Measurements from ENCODE around the gene STX3. TPM values are rescaled to one million over a fixed set of nuclear protein-coding genes. Genes with fewer than 3 reads are reported as not detected.
"Not testable (repeated sequence)": the region's sequence is repeated elsewhere in the genome, so short reads cannot be mapped to it uniquely, and the experiment has no call there.

The STX3 gene
- total RNA-seq, 1 donor from 2014 or later = 2.6 TPM

DNA sequence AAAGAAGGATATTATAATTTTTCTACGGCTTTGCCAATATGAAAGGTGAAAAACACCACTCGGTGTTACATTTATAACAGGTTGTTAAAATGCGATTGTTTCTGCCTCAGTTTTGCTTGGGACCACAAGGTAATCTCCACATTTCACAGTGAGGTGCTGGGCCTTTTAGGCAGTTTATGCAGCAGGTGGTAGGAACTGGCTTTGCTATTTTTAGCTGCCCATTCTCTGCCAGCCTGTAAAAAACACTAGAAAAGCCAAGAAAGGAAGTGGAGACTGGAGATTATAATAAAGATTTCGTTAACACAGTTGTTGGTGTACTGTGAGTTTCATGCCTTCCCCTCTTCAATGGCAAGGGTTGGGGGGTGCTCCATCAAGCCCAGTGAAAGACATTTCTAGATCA is 63.4 kb downstream of the STX3 start:
- no peak overlapping the region for H3K4me3 ChIP-seq (ENCODE audit: low read length in 3 of 3)
- H3K4me1 ChIP-seq (ENCODE audit: control insufficient read depth in 3 of 3, insufficient read depth in 3 of 3, low read length in 3 of 3) = no peaks in the 10 kb centered on the region
- no peaks in the 10 kb centered on the region for H3K36me3 ChIP-seq (ENCODE audit: control insufficient read depth in 3 of 3, insufficient read depth in 3 of 3, low read length in 3 of 3)
- no peak overlapping the region for H3K27ac ChIP-seq (ENCODE audit: low read depth, low read length)
- H3K9ac ChIP-seq (ENCODE audit: low read depth in 1 of 3, low read length in 3 of 3) = no peak overlapping the region
- H3K9me3 ChIP-seq (ENCODE audit: control insufficient read depth in 3 of 3, low read length in 3 of 3) = no peaks in the 10 kb centered on the region
- no peaks in the 10 kb centered on the region for H3K27me3 ChIP-seq (ENCODE audit: control insufficient read depth in 3 of 3, insufficient read depth in 3 of 3, low read length in 3 of 3)

DNA sequence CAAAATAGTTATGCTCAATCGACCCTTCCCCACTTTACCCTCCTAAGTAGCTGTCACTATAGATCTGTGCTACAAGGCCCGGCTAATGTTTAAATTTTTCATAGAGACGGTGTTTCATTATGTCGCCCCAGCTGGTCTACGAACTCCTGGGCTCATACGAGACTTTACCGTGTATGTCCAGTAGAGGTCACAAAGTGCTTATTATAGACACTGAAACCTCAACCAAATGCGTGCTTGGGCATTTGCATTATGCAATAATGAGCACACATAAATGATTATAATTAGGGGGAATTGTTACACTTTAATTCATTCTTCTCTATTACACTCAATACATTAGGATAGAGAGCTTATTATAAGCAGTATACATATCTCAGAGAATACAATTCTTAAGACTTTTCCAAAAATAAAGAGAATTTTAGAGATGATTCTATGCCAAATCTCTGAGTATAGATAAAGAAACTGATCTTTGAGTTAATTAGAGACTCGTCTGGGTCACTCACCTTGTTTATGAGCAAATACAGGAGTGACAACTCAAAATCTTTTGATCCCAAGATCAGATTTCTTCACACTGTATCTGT is 67.9 kb downstream of the STX3 start:
- no peaks in the 10 kb centered on the region for H3K9me3 ChIP-seq (ENCODE audit: control insufficient read depth in 3 of 3, low read length in 3 of 3)
- H3K27ac ChIP-seq (ENCODE audit: low read depth, low read length) = no peak overlapping the region
- H3K4me1 ChIP-seq (ENCODE audit: control insufficient read depth in 3 of 3, insufficient read depth in 3 of 3, low read length in 3 of 3) = no peaks in the 10 kb centered on the region
- H3K9ac ChIP-seq (ENCODE audit: low read depth in 1 of 3, low read length in 3 of 3) = peak overlapping the region in 1 of 3 donors; percentile 19
- no peaks in the 10 kb centered on the region for H3K36me3 ChIP-seq (ENCODE audit: control insufficient read depth in 3 of 3, insufficient read depth in 3 of 3, low read length in 3 of 3)
- H3K27me3 ChIP-seq (ENCODE audit: control insufficient read depth in 3 of 3, insufficient read depth in 3 of 3, low read length in 3 of 3) = no peaks in the 10 kb centered on the region
- no peak overlapping the region for H3K4me3 ChIP-seq (ENCODE audit: low read length in 3 of 3)

GRCh38 chr11:59829358-59829757 is 74.2 kb downstream of the STX3 start:
- Histone ChIP-seq H3K36me3 (ENCODE audit: control insufficient read depth in 3 of 3, insufficient read depth in 3 of 3, low read length in 3 of 3) (no peaks in the 10 kb centered on the region), H3K27ac (ENCODE audit: low read depth, low read length) (no peak overlapping the region), H3K4me1 (ENCODE audit: control insufficient read depth in 3 of 3, insufficient read depth in 3 of 3, low read length in 3 of 3) (no peaks in the 10 kb centered on the region), H3K9me3 (ENCODE audit: control insufficient read depth in 3 of 3, low read length in 3 of 3) (no peaks in the 10 kb centered on the region), H3K4me3 (ENCODE audit: low read length in 3 of 3) (no peak overlapping the region), H3K27me3 (ENCODE audit: control insufficient read depth in 3 of 3, insufficient read depth in 3 of 3, low read length in 3 of 3) (no peaks in the 10 kb centered on the region), H3K9ac (ENCODE audit: low read depth in 1 of 3, low read length in 3 of 3) (no peak overlapping the region)

DNA sequence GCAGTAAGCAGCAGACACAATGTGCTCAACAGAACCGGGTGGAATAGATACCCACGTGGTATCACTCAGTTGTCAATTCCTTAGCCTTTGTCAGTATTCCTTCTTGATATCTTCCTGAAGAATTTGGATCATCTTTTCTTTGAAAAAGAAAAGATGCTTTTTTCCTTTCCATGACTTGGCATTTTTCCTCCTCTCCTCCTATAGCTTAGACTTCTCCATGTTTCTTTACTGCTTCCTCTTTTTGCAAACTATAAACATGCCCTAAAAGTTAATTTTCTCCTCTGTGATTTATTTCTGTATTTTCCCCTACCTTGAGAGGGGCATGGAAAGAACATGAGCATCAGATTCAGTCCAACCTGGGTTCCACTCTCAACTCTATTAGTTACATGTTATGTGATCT is 78.4 kb downstream of the STX3 start:
- H3K27me3 ChIP-seq (ENCODE audit: control insufficient read depth in 3 of 3, insufficient read depth in 3 of 3, low read length in 3 of 3) = no peaks in the 10 kb centered on the region
- H3K9me3 ChIP-seq (ENCODE audit: control insufficient read depth in 3 of 3, low read length in 3 of 3) = no peaks in the 10 kb centered on the region
- no peak overlapping the region for H3K27ac ChIP-seq (ENCODE audit: low read depth, low read length)
- H3K4me3 ChIP-seq (ENCODE audit: low read length in 3 of 3) = no peak overlapping the region
- H3K9ac ChIP-seq (ENCODE audit: low read depth in 1 of 3, low read length in 3 of 3) = no peak overlapping the region
- H3K36me3 ChIP-seq (ENCODE audit: control insufficient read depth in 3 of 3, insufficient read depth in 3 of 3, low read length in 3 of 3) = no peaks in the 10 kb centered on the region
- no peaks in the 10 kb centered on the region for H3K4me1 ChIP-seq (ENCODE audit: control insufficient read depth in 3 of 3, insufficient read depth in 3 of 3, low read length in 3 of 3)

- H3K4me1 ChIP-seq (ENCODE audit: control insufficient read depth in 3 of 3, insufficient read depth in 3 of 3, low read length in 3 of 3) = no peaks in the 10 kb centered on the region
- H3K27ac ChIP-seq (ENCODE audit: low read depth, low read length) = no peak overlapping the region
- H3K4me3 ChIP-seq (ENCODE audit: low read length in 3 of 3) = no peak overlapping the region
- H3K9ac ChIP-seq (ENCODE audit: low read depth in 1 of 3, low read length in 3 of 3) = no peak overlapping the region
- H3K27me3 ChIP-seq (ENCODE audit: control insufficient read depth in 3 of 3, insufficient read depth in 3 of 3, low read length in 3 of 3) = no peaks in the 10 kb centered on the region
- H3K9me3 ChIP-seq (ENCODE audit: control insufficient read depth in 3 of 3, low read length in 3 of 3) = no peaks in the 10 kb centered on the region
- H3K36me3 ChIP-seq (ENCODE audit: control insufficient read depth in 3 of 3, insufficient read depth in 3 of 3, low read length in 3 of 3) = no peaks in the 10 kb centered on the region
Observed at GRCh38 chr11:59839615-59840014, 84.4 kb downstream of the STX3 start.

- Histone ChIP-seq H3K9ac (ENCODE audit: low read depth in 1 of 3, low read length in 3 of 3) (no peak overlapping the region), H3K4me3 (ENCODE audit: low read length in 3 of 3) (no peak overlapping the region), H3K27ac (ENCODE audit: low read depth, low read length) (no peak overlapping the region), H3K4me1 (ENCODE audit: control insufficient read depth in 3 of 3, insufficient read depth in 3 of 3, low read length in 3 of 3) (no peaks in the 10 kb centered on the region), H3K9me3 (ENCODE audit: control insufficient read depth in 3 of 3, low read length in 3 of 3) (no peaks in the 10 kb centered on the region), H3K27me3 (ENCODE audit: control insufficient read depth in 3 of 3, insufficient read depth in 3 of 3, low read length in 3 of 3) (no peaks in the 10 kb centered on the region), H3K36me3 (ENCODE audit: control insufficient read depth in 3 of 3, insufficient read depth in 3 of 3, low read length in 3 of 3) (no peaks in the 10 kb centered on the region)
Observed at GRCh38 chr11:59841514-59841913, 86.3 kb downstream of the STX3 start.

DNA sequence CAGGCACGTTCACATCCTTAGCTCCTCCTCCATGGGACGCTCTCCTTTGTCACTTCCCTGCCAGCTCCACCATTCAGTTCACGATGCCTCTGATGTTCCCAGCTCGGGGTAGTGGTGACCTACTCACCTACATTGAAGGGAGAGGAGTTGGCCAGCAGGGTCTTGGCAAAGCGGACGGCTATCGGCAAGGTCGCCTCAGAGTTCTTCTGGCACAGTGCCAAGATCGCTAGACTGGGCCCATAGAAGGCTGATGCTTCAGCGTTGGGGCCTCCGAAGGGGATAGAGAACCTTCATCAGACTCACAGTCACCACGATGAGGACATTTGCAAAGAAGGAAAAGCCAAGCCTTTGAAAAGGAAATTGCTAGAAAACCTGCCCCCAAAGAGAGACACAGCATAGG is 87.1 kb downstream of the STX3 start:
- H3K4me3 ChIP-seq (ENCODE audit: low read length in 3 of 3) = no peak overlapping the region
- no peaks in the 10 kb centered on the region for H3K9me3 ChIP-seq (ENCODE audit: control insufficient read depth in 3 of 3, low read length in 3 of 3)
- no peak overlapping the region for H3K9ac ChIP-seq (ENCODE audit: low read depth in 1 of 3, low read length in 3 of 3)
- no peaks in the 10 kb centered on the region for H3K36me3 ChIP-seq (ENCODE audit: control insufficient read depth in 3 of 3, insufficient read depth in 3 of 3, low read length in 3 of 3)
- no peak overlapping the region for H3K27ac ChIP-seq (ENCODE audit: low read depth, low read length)
- H3K27me3 ChIP-seq (ENCODE audit: control insufficient read depth in 3 of 3, insufficient read depth in 3 of 3, low read length in 3 of 3) = no peaks in the 10 kb centered on the region
- no peaks in the 10 kb centered on the region for H3K4me1 ChIP-seq (ENCODE audit: control insufficient read depth in 3 of 3, insufficient read depth in 3 of 3, low read length in 3 of 3)

DNA sequence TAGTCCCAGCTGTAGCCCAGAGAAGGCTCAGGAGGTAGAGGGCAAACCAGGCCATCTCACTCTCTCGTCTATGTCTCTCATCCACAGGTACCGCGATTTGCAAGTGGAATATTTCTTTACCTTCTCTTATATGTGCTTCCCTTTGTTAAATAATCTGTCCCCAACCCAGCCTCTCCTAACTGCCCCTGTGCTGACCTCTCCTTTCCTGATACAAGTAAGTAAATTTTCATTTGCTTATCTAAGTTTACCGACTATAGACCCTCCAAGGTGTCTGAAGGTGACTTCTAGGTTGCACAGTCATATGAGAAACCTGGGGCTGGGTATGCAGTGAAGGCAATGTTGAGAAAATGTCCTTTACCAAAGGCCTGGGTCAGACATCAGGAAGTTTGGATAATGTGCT is 90.2 kb downstream of the STX3 start, which contains the start of gene CBLIF:
Gene CBLIF, minus strand, starts transcription at position 101 of the 400 bp plus-strand sequence. Its CDS starts 46 bp downstream, at position 55.
- H3K9me3 ChIP-seq (ENCODE audit: control insufficient read depth in 3 of 3, low read length in 3 of 3) = no peaks in the 10 kb centered on the region
- no peaks in the 10 kb centered on the region for H3K36me3 ChIP-seq (ENCODE audit: control insufficient read depth in 3 of 3, insufficient read depth in 3 of 3, low read length in 3 of 3)
- no peak within 1 kb of the TSS for H3K4me3 ChIP-seq (ENCODE audit: low read length in 3 of 3)
- no peaks in the 10 kb centered on the region for H3K4me1 ChIP-seq (ENCODE audit: control insufficient read depth in 3 of 3, insufficient read depth in 3 of 3, low read length in 3 of 3)
- no peak within 1 kb of the TSS for H3K27ac ChIP-seq (ENCODE audit: low read depth, low read length)
- H3K9ac ChIP-seq (ENCODE audit: low read depth in 1 of 3, low read length in 3 of 3) = no peak within 1 kb of the TSS
- H3K27me3 ChIP-seq (ENCODE audit: control insufficient read depth in 3 of 3, insufficient read depth in 3 of 3, low read length in 3 of 3) = no peaks in the 10 kb centered on the region

DNA sequence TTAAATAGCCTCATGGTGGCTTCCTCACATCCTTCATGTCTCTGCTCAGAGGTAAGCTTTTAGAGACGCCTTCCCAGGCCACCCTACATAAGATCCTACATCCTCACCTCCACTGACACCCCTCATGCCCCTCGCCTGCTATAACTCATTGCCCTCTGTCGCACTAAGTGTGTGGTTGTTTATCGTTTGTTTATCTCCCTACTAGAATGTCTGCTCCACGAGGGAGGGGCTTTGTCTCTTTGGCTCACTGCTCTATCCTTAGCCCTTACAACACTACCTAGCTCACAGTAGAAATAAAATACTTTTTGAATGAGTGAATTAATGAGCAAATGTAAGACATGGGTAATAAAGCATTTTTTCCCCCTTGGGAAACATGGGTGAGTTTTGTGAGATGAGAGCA is 91.4 kb downstream of the STX3 start:
- no peaks in the 10 kb centered on the region for H3K9me3 ChIP-seq (ENCODE audit: control insufficient read depth in 3 of 3, low read length in 3 of 3)
- H3K27ac ChIP-seq (ENCODE audit: low read depth, low read length) = no peak overlapping the region
- no peaks in the 10 kb centered on the region for H3K27me3 ChIP-seq (ENCODE audit: control insufficient read depth in 3 of 3, insufficient read depth in 3 of 3, low read length in 3 of 3)
- H3K9ac ChIP-seq (ENCODE audit: low read depth in 1 of 3, low read length in 3 of 3) = no peak overlapping the region
- H3K4me1 ChIP-seq (ENCODE audit: control insufficient read depth in 3 of 3, insufficient read depth in 3 of 3, low read length in 3 of 3) = no peaks in the 10 kb centered on the region
- H3K4me3 ChIP-seq (ENCODE audit: low read length in 3 of 3) = no peak overlapping the region
- H3K36me3 ChIP-seq (ENCODE audit: control insufficient read depth in 3 of 3, insufficient read depth in 3 of 3, low read length in 3 of 3) = no peaks in the 10 kb centered on the region

- no peaks in the 10 kb centered on the region for H3K27me3 ChIP-seq (ENCODE audit: control insufficient read depth in 3 of 3, insufficient read depth in 3 of 3, low read length in 3 of 3)
- H3K4me1 ChIP-seq (ENCODE audit: control insufficient read depth in 3 of 3, insufficient read depth in 3 of 3, low read length in 3 of 3) = no peaks in the 10 kb centered on the region
- H3K9ac ChIP-seq (ENCODE audit: low read depth in 1 of 3, low read length in 3 of 3) = no peak overlapping the region
- no peak overlapping the region for H3K4me3 ChIP-seq (ENCODE audit: low read length in 3 of 3)
- no peak overlapping the region for H3K27ac ChIP-seq (ENCODE audit: low read depth, low read length)
- H3K36me3 ChIP-seq (ENCODE audit: control insufficient read depth in 3 of 3, insufficient read depth in 3 of 3, low read length in 3 of 3) = no peaks in the 10 kb centered on the region
- H3K9me3 ChIP-seq (ENCODE audit: control insufficient read depth in 3 of 3, low read length in 3 of 3) = no peaks in the 10 kb centered on the region
Observed at GRCh38 chr11:59847626-59848025, 92.5 kb downstream of the STX3 start.

DNA sequence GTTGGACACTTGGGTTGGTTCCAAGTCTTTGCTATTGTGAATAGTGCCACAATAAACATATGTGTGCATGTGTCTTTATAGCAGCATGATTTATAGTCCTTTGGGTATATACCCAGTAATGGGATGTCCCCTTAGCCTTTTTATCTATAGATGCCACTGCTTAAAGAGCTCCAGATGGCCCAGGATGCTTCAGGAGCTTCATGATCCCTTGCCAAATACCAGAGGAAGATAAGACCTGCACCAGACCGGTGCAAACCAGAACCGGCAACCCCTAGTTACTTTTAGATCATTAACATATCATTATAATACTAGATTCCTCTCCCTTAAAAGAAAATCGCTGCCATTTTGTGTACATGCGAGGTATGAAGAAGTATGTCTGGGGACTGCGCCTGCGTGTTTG is 93.3 kb downstream of the STX3 start:
- not testable (repeated sequence) for H3K9me3 ChIP-seq (ENCODE audit: control insufficient read depth in 3 of 3, low read length in 3 of 3); H3K27ac ChIP-seq (ENCODE audit: low read depth, low read length); H3K4me1 ChIP-seq (ENCODE audit: control insufficient read depth in 3 of 3, insufficient read depth in 3 of 3, low read length in 3 of 3); H3K9ac ChIP-seq (ENCODE audit: low read depth in 1 of 3, low read length in 3 of 3); H3K27me3 ChIP-seq (ENCODE audit: control insufficient read depth in 3 of 3, insufficient read depth in 3 of 3, low read length in 3 of 3); H3K4me3 ChIP-seq (ENCODE audit: low read length in 3 of 3); H3K36me3 ChIP-seq (ENCODE audit: control insufficient read depth in 3 of 3, insufficient read depth in 3 of 3, low read length in 3 of 3)

All from skeletal muscle tissue (tissue), 4 donors.